Prostate gland (tissue), 2 donors: ENCODE results near the gene CST7.

Experiments used
- CTCF ChIP-seq, 4 experiments: fragments of 200-600 bp in 2 of 4; fragments of 450-650 bp in 2 of 4; sonication (generic) in 2 of 4; IDR thresholded peaks; 1 replicate in 3 of 4; 2 replicates in 1 of 4; pipeline ENCODE4 v1.5.1; 2016 to 2019; ENCODE audit warnings: antibody characterized with exemption in 4 of 4, mild to moderate bottlenecking in 2 of 4, moderate library complexity in 2 of 4
- POLR2A ChIP-seq: fragments of 450-650 bp; IDR thresholded peaks from one replicate; pipeline ENCODE4 v1.6.1; 2016; ENCODE audit warnings: antibody characterized with exemption, mild to moderate bottlenecking
- POLR2AphosphoS5 ChIP-seq: sonication (generic); formaldehyde crosslinking; IDR thresholded peaks from one replicate; pipeline ENCODE4 v1.6.1; 2017; ENCODE audit warnings: antibody characterized with exemption

GRCh38 chr20:24951536-24952083 lies 2.5 kb downstream of the CST7 start:
- TF ChIP-seq CTCF (IDR thresholded peaks at IDR 0.05): no peak
- TF ChIP-seq POLR2A: no peak
- TF ChIP-seq POLR2AphosphoS5: no peak
